EH (cell line): ENCODE measurements around the gene GPR68.
"Not testable (repeated sequence)": the region's sequence is repeated elsewhere in the genome, so short reads cannot be mapped to it uniquely, and the experiment has no call there.

Experiments
- DNase-seq: peaks from one replicate; pipeline ENCODE4 v3.0.0-alpha.2; 2015; ENCODE audit warnings: low read depth

GPR68 gene

DNA sequence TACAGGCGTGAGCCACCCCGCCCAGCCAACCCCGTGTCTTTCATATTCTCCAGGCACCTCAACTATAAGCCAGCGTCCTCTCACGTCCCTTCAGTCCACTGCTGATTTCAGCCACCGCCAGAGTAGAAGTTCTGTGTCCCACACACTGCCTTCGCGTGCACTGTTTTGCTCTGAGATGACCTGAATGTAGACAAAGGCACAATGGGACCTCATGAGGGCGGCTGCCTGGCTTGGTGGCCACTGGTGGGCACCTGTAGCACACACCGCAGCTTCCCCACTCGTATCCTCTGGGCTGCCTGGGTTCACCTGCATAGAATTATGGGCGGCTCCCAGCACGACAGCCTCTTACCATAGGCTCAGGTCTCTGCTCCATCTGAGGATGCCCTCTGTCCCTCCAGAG is 57.2 kb downstream of the GPR68 start:
- no peak for DNase-seq

GRCh38 chr14:91186515-91187066 is 57.9 kb downstream of the GPR68 start:
- peak; percentile 67 for DNase-seq

DNA sequence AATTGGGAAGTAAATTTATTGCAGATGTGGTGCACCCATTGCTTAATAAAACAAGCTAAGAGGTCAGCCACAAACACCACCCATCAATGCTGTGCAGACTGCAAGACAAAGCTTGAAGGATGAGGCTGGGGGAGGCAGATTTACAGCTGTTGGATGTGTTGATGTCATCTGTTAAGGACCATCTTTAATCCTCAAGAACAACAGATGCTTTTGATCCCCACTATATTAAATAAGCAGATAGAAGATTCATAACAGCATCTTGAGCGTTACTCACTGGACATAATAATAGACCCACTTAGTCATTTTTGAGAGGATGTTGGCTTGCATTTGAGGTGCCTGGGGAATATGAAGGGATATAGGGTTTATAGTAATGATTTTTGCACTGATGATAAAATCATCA is 58.8 kb downstream of the GPR68 start:
- peak; percentile 26 for DNase-seq

GRCh38 chr14:91184559-91184958 is 59.9 kb downstream of the GPR68 start:
- no peak for DNase-seq

- DNase-seq = not testable (repeated sequence)
These were observed 61.8 kb downstream of the GPR68 start for GRCh38 chr14:91182753-91183152.
